A673 (cell line): ENCODE results near the gene EIF4ENIF1. TPM values are rescaled to one million over a fixed set of nuclear protein-coding genes. Genes with fewer than 3 reads are reported as not detected.

Source experiments
- BruUV-seq: library from RNA; stranded (reverse); fragments of 400-500 nt; replicated peaks from 2 replicates; lab custom pipeline; 2021; lab: Mats Ljungman, UMichigan
- CTCF ChIA-PET: fragments of 300-600 bp; sonication (Branson Sonifier 250); formaldehyde crosslinking; loops from one replicate; lab custom pipeline; 2022; ENCODE audit warnings: antibody characterized with exemption; lab: Charles Lee
- POLR2A ChIA-PET: fragments of 300-600 bp; sonication (Branson Sonifier 250); formaldehyde crosslinking; loops from one replicate; lab custom pipeline; 2022; ENCODE audit warnings: antibody characterized with exemption; ENCODE audit not compliant: low non-redundant PET; lab: Charles Lee
- DNase-seq: peaks from one replicate; pipeline ENCODE4 v3.0.0-alpha.2; 2015; ENCODE audit warnings: low spot score
- H3K27ac ChIP-seq: fragments of 200-600 bp; sonication (generic); 2 replicates; pipeline ENCODE4 v1.5.1; 2016; ENCODE audit warnings: mixed run types, low read depth, mild to moderate bottlenecking, mixed read lengths, antibody characterized with exemption, low read length; ENCODE audit not compliant: poor library complexity, severe bottlenecking
- H3K27me3 ChIP-seq: fragments of 200-600 bp; sonication (generic); replicated peaks from 2 replicates; pipeline ENCODE4 v1.6.1; 2017; ENCODE audit warnings: mixed run types, low read depth, mild to moderate bottlenecking, mixed read lengths, antibody characterized with exemption, low read length; ENCODE audit not compliant: insufficient read depth, poor library complexity
- H3K36me3 ChIP-seq: fragments of 200-600 bp; sonication (generic); 2 replicates; pipeline ENCODE4 v1.6.1; 2016; ENCODE audit warnings: mixed run types, mild to moderate bottlenecking, mixed read lengths, antibody characterized with exemption, low read length; ENCODE audit not compliant: insufficient read depth, poor library complexity, severe bottlenecking
- H3K4me1 ChIP-seq: fragments of 200-600 bp; sonication (generic); 2 replicates; pipeline ENCODE4 v1.6.1; 2017; ENCODE audit warnings: mixed run types, mild to moderate bottlenecking, mixed read lengths, antibody characterized with exemption, low read length; ENCODE audit not compliant: insufficient read depth, poor library complexity, severe bottlenecking
- H3K4me3 ChIP-seq: fragments of 200-600 bp; sonication (generic); 2 replicates; pipeline ENCODE4 v1.5.1; 2016; ENCODE audit warnings: low read depth, mixed run types, mild to moderate bottlenecking, mixed read lengths, low read length; ENCODE audit not compliant: poor library complexity, severe bottlenecking
- H3K9me3 ChIP-seq: fragments of 200-600 bp; sonication (generic); 2 replicates; pipeline ENCODE4 v1.6.1; 2016; ENCODE audit warnings: mixed run types, low read depth, mild to moderate bottlenecking, mixed read lengths, antibody characterized with exemption, low read length; ENCODE audit not compliant: poor library complexity, severe bottlenecking
- EZH2 ChIP-seq: fragments of 200-600 bp; sonication (generic); IDR thresholded peaks from 2 replicates; pipeline ENCODE4 v1.6.1; 2017; ENCODE audit warnings: borderline replicate concordance, low read depth, mild to moderate bottlenecking, mixed read lengths, antibody characterized with exemption, low read length; ENCODE audit not compliant: poor library complexity, severe bottlenecking
- intact Hi-C: fragments of 100-400 bp; cut with micrococcal nuclease; formaldehyde crosslinking; loops from one replicate; pipeline ENCODE4 v1.10.0; 2022; ENCODE audit not compliant: unreplicated experiment
- total RNA-seq: library from RNA; stranded (reverse); gene quantifications from 2 replicates; pipeline ENCODE4 v1.2.3, GENCODE V29; 2021
- TF ChIP-seq, protein P1 (sequence below): fragments of 300-800, 200-600 bp; sonication (generic); conservative IDR thresholded peaks from 2 replicates; pipeline ENCODE4 v1.5.1; 2017; ENCODE audit warnings: low read depth, mild to moderate bottlenecking, antibody characterized with exemption, low read length, moderate library complexity, mixed read lengths

The EIF4ENIF1 gene
- total RNA-seq, 1 experiment from 2014 or later: 47.7 TPM

DNA sequence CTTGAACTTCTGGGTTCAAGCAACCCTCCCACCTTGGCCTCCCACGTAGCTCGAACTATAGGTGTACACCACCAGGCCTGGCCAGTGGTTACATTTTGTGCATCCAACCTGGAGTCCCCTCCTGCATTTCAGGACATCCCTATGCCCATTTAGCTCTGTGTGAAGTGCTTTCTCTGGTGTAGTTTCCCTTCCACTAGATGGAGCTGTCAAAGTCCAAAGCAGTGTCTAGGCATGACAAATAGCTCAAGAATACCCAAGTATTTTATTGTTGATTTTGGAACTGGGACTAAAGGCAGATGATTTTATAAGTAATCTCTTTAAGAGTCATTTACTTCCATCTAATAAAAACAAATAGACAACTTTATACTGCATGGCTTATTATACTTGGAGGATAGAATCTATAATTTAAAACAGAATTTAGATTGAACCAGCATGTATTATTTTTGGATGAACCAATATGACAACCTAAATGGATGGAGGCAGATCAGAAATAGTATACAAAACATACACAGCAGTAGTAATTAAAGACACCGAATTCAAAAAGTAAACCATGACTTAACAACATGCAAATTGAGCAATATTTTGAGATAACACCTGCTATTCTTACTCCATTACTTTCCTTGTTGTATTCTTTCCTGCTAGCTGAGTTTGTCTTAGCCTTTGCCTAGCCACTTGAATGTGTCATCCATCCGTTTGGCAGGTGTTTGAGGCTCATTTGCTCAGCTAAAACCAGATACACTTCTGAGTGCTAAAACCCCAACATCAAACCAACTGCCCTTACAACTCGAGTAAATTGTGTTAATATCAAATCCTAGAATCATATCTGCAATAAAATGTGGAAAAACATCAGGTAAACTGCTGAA lies 37.7 kb downstream of the EIF4ENIF1 start:
- Histone ChIP-seq H3K36me3 (peaks cover 48% of the 10 kb centered on the region), H3K27me3 (no peaks in the 10 kb centered on the region), H3K27ac (no peak overlapping the region), H3K4me1 (no peaks in the 10 kb centered on the region), H3K4me3 (no peak overlapping the region), H3K9me3 (no peaks in the 10 kb centered on the region)
- ChIA-PET CTCF (interaction anchor here (0.5 to 0.7 kb wide), 4 partner anchors 204 to 519 kb away, joined by 3 to 7 read pairs (median 4); no protein-coding TSS in a partner anchor), POLR2A (no interaction called here)
- DNase-seq: peak; percentile 49
- TF ChIP-seq EZH2: no peak
- TF ChIP-seq, protein P1, sequence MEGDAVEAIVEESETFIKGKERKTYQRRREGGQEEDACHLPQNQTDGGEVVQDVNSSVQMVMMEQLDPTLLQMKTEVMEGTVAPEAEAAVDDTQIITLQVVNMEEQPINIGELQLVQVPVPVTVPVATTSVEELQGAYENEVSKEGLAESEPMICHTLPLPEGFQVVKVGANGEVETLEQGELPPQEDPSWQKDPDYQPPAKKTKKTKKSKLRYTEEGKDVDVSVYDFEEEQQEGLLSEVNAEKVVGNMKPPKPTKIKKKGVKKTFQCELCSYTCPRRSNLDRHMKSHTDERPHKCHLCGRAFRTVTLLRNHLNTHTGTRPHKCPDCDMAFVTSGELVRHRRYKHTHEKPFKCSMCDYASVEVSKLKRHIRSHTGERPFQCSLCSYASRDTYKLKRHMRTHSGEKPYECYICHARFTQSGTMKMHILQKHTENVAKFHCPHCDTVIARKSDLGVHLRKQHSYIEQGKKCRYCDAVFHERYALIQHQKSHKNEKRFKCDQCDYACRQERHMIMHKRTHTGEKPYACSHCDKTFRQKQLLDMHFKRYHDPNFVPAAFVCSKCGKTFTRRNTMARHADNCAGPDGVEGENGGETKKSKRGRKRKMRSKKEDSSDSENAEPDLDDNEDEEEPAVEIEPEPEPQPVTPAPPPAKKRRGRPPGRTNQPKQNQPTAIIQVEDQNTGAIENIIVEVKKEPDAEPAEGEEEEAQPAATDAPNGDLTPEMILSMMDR: peak; percentile 66
- BruUV-seq: no TSS peak
- intact Hi-C loops: loop anchor here (10.0 kb wide), 1 partner anchor 183 kb away; no protein-coding TSS in a partner anchor

DNA sequence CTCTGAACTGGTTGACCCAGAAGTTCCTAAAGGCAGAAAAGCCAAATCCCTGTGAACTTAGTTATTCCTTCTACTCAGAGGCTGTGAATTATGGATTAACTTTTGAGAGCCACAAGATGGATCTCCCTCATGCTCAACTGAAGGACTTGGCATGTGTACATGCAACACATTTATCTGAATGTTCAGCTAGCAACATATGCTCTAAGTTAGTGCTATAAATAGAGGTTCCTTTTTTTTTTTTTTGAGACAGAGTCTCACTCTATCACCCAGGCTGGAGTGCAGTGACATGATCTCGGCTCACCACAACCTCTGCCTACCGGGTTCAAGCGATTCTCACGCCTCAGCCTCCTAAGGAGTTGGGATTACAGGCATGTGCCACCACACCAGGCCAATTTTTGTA lies 40.1 kb downstream of the EIF4ENIF1 start:
- Histone ChIP-seq H3K4me3 (no peak overlapping the region), H3K4me1 (no peaks in the 10 kb centered on the region), H3K27me3 (no peaks in the 10 kb centered on the region), H3K36me3 (peaks cover 50% of the 10 kb centered on the region), H3K9me3 (no peaks in the 10 kb centered on the region), H3K27ac (no peak overlapping the region)
- DNase-seq: no peak
- POLR2A ChIA-PET: no interaction called here
- TF ChIP-seq, protein P1: no peak
- TF ChIP-seq EZH2: no peak
- CTCF ChIA-PET: interaction anchor here (0.7 kb wide), 1 partner anchor 10 kb away, joined by 3 read pairs; no protein-coding TSS in a partner anchor
- no TSS peak for BruUV-seq
- intact Hi-C loops: no loop called here

DNA sequence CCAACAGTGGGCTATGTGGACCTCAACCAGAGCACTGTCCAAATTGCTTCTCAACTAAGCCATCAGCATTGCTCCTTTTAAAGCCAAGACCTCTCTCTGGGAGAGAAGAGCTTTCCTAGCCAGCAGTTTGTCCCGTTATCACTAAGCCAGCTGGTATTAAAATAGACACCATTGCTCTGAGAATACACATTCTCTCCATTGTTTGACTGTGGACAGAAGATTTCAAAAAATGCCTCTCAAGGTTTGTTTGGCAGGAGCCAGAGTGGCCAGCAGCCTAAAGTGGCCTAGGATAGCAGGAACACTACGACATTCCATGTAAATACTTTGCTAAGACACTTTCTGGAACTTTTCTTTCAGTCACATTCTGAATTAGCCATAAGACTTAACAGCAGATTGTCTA lies 41.3 kb downstream of the EIF4ENIF1 start:
- no peaks in the 10 kb centered on the region for H3K4me1 ChIP-seq
- no peak overlapping the region for H3K27ac ChIP-seq
- intact Hi-C loops: no loop called here
- TF ChIP-seq, protein P1: no peak
- TF ChIP-seq EZH2: no peak
- ChIA-PET CTCF (no interaction called here), POLR2A (no interaction called here)
- H3K4me3 ChIP-seq: no peak overlapping the region
- H3K9me3 ChIP-seq: no peaks in the 10 kb centered on the region
- H3K27me3 ChIP-seq: no peaks in the 10 kb centered on the region
- BruUV-seq: no TSS peak
- DNase-seq: no peak
- peaks cover 48% of the 10 kb centered on the region for H3K36me3 ChIP-seq
